Caco-2 (cell line): ENCODE data around the gene NAA80. TPM values are rescaled to one million over a fixed set of nuclear protein-coding genes. Genes with fewer than 3 reads are reported as not detected.
"Not testable (repeated sequence)": the region's sequence is repeated elsewhere in the genome, so short reads cannot be mapped to it uniquely, and the experiment has no call there.

ENCODE experiments used
- BruUV-seq: library from RNA; stranded (reverse); fragments of 400-500 nt; replicated peaks from 2 replicates; lab custom pipeline; 2021; lab: Mats Ljungman, UMichigan
- CTCF ChIA-PET: fragments of 300-600 bp; sonication (Branson Sonifier 250); formaldehyde crosslinking; loops from one replicate; lab custom pipeline; 2022; ENCODE audit warnings: antibody characterized with exemption; lab: Charles Lee
- POLR2A ChIA-PET: fragments of 300-600 bp; sonication (Branson Sonifier 250); formaldehyde crosslinking; loops from one replicate; lab custom pipeline; 2022; ENCODE audit warnings: antibody characterized with exemption; lab: Charles Lee
- DNase-seq, 2 experiments: peaks; one replicate each; pipeline versions ENCODE4 v3.0.0 to v3.0.0-alpha.2; 2020 to 2022
- H3K27me3 ChIP-seq: replicated peaks from 2 replicates; pipeline ENCODE4 v1.6.0; 2011; ENCODE audit warnings: low read length; ENCODE audit not compliant: control insufficient read depth, insufficient read depth
- H3K36me3 ChIP-seq: 2 replicates; pipeline ENCODE4 v1.5.1; 2011; ENCODE audit warnings: low read length; ENCODE audit not compliant: control insufficient read depth, insufficient read depth
- H3K4me1 ChIP-seq: fragments of 250-450 bp; sonication (Bioruptor Pico); 2 replicates; pipeline ENCODE4 v1.5.1; 2020; ENCODE audit warnings: mild to moderate bottlenecking
- H3K4me3 ChIP-seq: 2 replicates; pipeline ENCODE4 v1.5.1; 2011; ENCODE audit warnings: low read depth, mild to moderate bottlenecking, control low read depth, low read length
- H3K9me3 ChIP-seq: fragments of 250-450 bp; sonication (Bioruptor Pico); 2 replicates; pipeline ENCODE4 v1.5.1; 2020; ENCODE audit warnings: mild to moderate bottlenecking, moderate library complexity
- H3K27ac Mint-ChIP-seq: one replicate; pipeline ENCODE4 v1.8.0; 2022; ENCODE audit warnings: mixed read lengths; ENCODE audit not compliant: unreplicated experiment
- H3K27me3 Mint-ChIP-seq: one replicate; pipeline ENCODE4 v1.8.0; 2022; ENCODE audit warnings: mixed read lengths; ENCODE audit not compliant: insufficient read depth, unreplicated experiment
- H3K36me3 Mint-ChIP-seq: one replicate; pipeline ENCODE4 v1.8.0; 2022; ENCODE audit warnings: mild to moderate bottlenecking, mixed read lengths; ENCODE audit not compliant: insufficient read depth, unreplicated experiment
- H3K4me1 Mint-ChIP-seq: one replicate; pipeline ENCODE4 v1.8.0; 2022; ENCODE audit warnings: low read depth, mixed read lengths; ENCODE audit not compliant: unreplicated experiment
- H3K4me3 Mint-ChIP-seq: one replicate; pipeline ENCODE4 v1.8.0; 2022; ENCODE audit warnings: mild to moderate bottlenecking, moderate library complexity, mixed read lengths; ENCODE audit not compliant: unreplicated experiment
- H3K9me3 Mint-ChIP-seq: one replicate; pipeline ENCODE4 v1.8.0; 2022; ENCODE audit warnings: mixed read lengths; ENCODE audit not compliant: unreplicated experiment
- intact Hi-C: fragments of 100-400 bp; cut with micrococcal nuclease; formaldehyde crosslinking; loops from one replicate; pipeline ENCODE4 v1.10.0; 2022; ENCODE audit not compliant: unreplicated experiment
- total RNA-seq: library from RNA; stranded (reverse); gene quantifications from 2 replicates; pipeline ENCODE4 v1.2.3, GENCODE V29; 2022
- TF ChIP-seq, protein P1 (sequence below), 2 experiments: fragments of 200-600 bp in 1 of 2; IDR thresholded peaks; 1 replicate in 1 of 2; 2 replicates in 1 of 2; pipeline versions ENCODE4 v1.5.1 to v1.8.0; 2011 to 2022; ENCODE audit warnings: antibody characterized with exemption in 1 of 2, control low read depth in 1 of 2, inconsistent platforms in 1 of 2, low read depth in 1 of 2, low read length in 1 of 2, mild to moderate bottlenecking in 1 of 2, moderate library complexity in 1 of 2; ENCODE audit not compliant: insufficient read depth in 1 of 2, severe bottlenecking in 1 of 2, unreplicated experiment in 1 of 2

The NAA80 gene
- total RNA-seq, 1 experiment from 2014 or later = 8.2 TPM

DNA sequence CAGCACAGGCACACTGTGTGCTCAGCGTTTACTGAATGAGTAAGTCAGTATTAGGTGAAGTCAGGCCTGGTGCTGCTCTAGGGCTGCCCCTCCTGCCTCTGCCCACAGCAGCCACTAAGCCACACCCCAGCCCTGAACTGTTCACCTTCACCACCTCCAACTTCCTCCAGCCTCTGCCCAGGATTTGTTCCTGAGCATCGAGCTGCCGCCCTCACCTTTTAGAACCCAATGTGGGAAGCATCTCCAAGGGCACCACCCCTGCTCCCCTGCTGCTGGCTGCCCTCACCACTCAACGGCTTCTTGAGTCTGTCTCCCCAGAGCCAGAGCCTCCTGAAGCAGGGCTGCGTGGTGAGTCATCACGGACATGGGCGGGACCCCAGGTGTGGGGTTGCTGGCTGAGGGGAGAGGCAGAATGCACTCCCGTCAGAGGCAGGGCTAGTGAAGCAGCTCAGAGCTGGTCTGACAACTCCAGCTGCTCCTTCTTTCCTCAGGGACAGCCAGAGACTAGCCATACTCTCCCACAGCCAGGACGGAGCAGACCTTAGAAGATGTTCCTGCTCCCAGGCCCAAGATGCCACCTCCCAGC is 17.5 kb upstream of the NAA80 start:
- no peaks in the 10 kb centered on the region for H3K27me3 Mint-ChIP-seq
- CTCF ChIA-PET = no interaction called here
- H3K27ac Mint-ChIP-seq = peak overlapping the region; percentile 82

DNA sequence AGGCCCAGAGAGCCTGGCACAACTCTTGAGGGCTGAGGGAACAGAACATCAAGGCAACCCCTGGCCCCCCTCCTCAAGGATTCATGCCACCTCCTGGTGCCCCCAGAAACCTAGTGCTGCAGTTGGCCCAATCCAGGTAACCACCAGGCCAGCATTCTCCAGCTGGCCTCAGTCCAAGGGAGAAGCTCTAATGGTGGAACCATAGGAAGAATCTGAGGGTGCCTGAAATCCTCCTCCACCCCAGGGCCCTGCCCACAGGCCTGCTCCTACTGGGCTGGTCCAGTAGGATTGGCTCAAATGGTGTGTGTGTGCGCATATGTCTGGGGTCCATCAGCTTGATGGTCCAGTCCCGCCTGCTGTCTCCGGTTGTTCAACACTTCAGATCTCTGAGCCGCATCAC is 15.6 kb upstream of the NAA80 start:
- Mint-ChIP-seq H3K36me3 (peaks cover 45% of the 10 kb centered on the region), H3K4me3 (no peak overlapping the region), H3K4me1 (peaks cover 17% of the 10 kb centered on the region), H3K9me3 (no peaks in the 10 kb centered on the region), H3K27ac (peak overlapping the region; percentile 49), H3K27me3 (no peaks in the 10 kb centered on the region)
- Histone ChIP-seq H3K36me3 (peaks cover 4% of the 10 kb centered on the region), H3K9me3 (no peaks in the 10 kb centered on the region), H3K4me3 (no peak overlapping the region), H3K4me1 (peaks cover 15% of the 10 kb centered on the region), H3K27me3 (no peaks in the 10 kb centered on the region)
- ChIA-PET POLR2A (interaction anchor here (1.1 kb wide), 1 partner anchor 23 kb away, joined by 3 read pairs; no protein-coding TSS in a partner anchor), CTCF (interaction anchor here (0.7 kb wide), 2 partner anchors 12 to 50 kb away, joined by 4 to 6 read pairs; partner anchors contain the start of gene HYAL1)
- TF ChIP-seq, protein P1, sequence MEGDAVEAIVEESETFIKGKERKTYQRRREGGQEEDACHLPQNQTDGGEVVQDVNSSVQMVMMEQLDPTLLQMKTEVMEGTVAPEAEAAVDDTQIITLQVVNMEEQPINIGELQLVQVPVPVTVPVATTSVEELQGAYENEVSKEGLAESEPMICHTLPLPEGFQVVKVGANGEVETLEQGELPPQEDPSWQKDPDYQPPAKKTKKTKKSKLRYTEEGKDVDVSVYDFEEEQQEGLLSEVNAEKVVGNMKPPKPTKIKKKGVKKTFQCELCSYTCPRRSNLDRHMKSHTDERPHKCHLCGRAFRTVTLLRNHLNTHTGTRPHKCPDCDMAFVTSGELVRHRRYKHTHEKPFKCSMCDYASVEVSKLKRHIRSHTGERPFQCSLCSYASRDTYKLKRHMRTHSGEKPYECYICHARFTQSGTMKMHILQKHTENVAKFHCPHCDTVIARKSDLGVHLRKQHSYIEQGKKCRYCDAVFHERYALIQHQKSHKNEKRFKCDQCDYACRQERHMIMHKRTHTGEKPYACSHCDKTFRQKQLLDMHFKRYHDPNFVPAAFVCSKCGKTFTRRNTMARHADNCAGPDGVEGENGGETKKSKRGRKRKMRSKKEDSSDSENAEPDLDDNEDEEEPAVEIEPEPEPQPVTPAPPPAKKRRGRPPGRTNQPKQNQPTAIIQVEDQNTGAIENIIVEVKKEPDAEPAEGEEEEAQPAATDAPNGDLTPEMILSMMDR (IDR thresholded peaks at IDR 0.05; ENCODE audit: insufficient read depth in 1 of 2, low read depth in 1 of 2, low read length in 1 of 2, severe bottlenecking in 1 of 2, unreplicated experiment in 1 of 2) = no peak
- no TSS peak for BruUV-seq
- DNase-seq = no peak
- intact Hi-C loops = no loop called here

More for the DNA sequence above, 17.5 kb upstream of the NAA80 start:
- intact Hi-C loops = no loop called here
- TF ChIP-seq, protein P1 (IDR thresholded peaks at IDR 0.05; ENCODE audit: insufficient read depth in 1 of 2, low read depth in 1 of 2, low read length in 1 of 2, severe bottlenecking in 1 of 2, unreplicated experiment in 1 of 2) = no peak
- peak; percentile 66 to 80 for DNase-seq
- POLR2A ChIA-PET = interaction anchor here (1.0 kb wide), 1 partner anchor 21 kb away, joined by 4 read pairs; no protein-coding TSS in a partner anchor
- no peak overlapping the region for H3K4me3 ChIP-seq
- Mint-ChIP-seq H3K4me1 (peaks cover 17% of the 10 kb centered on the region), H3K36me3 (peaks cover 47% of the 10 kb centered on the region), H3K4me3 (peak overlapping the region; percentile 48), H3K9me3 (no peaks in the 10 kb centered on the region)
- peaks cover 17% of the 10 kb centered on the region for H3K4me1 ChIP-seq
- no peaks in the 10 kb centered on the region for H3K27me3 ChIP-seq
- no peaks in the 10 kb centered on the region for H3K9me3 ChIP-seq
- H3K36me3 ChIP-seq = peaks cover 4% of the 10 kb centered on the region
- BruUV-seq = no TSS peak

DNA sequence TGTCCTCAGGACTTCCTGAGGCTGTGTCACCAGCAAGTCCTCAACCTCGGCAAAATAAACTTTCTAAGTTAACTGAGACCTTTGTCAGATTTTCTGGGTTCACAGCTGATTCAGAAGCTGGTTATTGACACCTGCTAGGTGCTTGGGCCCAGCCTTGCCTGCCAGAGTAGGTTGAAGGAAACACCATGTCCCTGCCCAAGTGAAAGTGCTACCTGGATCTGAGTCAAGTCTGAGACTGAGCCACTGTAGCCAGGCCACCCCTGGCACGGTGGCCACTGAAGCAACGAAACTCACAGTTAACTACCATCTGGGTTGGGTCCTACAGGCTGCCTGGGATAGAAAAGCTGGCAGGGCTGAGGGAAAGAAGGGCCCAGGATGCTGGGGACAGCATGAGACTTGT is 15.1 kb upstream of the NAA80 start:
- Mint-ChIP-seq H3K4me1 (peaks cover 17% of the 10 kb centered on the region), H3K4me3 (no peak overlapping the region), H3K27ac (peak overlapping the region; percentile 23), H3K9me3 (no peaks in the 10 kb centered on the region), H3K36me3 (peaks cover 45% of the 10 kb centered on the region), H3K27me3 (no peaks in the 10 kb centered on the region)
- no peaks in the 10 kb centered on the region for H3K27me3 ChIP-seq
- no peak for DNase-seq
- intact Hi-C loops = no loop called here
- no peak overlapping the region for H3K4me3 ChIP-seq
- ChIA-PET POLR2A (interaction anchor here (1.1 kb wide), 1 partner anchor 23 kb away, joined by 3 read pairs; no protein-coding TSS in a partner anchor), CTCF (no interaction called here)
- no TSS peak for BruUV-seq
- peaks cover under 1% of the 10 kb centered on the region; the same call in 1 of the 2 replicates for H3K36me3 ChIP-seq
- H3K9me3 ChIP-seq = no peaks in the 10 kb centered on the region
- TF ChIP-seq, protein P1 (IDR thresholded peaks at IDR 0.05; ENCODE audit: insufficient read depth in 1 of 2, low read depth in 1 of 2, low read length in 1 of 2, severe bottlenecking in 1 of 2, unreplicated experiment in 1 of 2) = no peak
- peaks cover 17% of the 10 kb centered on the region for H3K4me1 ChIP-seq

DNA sequence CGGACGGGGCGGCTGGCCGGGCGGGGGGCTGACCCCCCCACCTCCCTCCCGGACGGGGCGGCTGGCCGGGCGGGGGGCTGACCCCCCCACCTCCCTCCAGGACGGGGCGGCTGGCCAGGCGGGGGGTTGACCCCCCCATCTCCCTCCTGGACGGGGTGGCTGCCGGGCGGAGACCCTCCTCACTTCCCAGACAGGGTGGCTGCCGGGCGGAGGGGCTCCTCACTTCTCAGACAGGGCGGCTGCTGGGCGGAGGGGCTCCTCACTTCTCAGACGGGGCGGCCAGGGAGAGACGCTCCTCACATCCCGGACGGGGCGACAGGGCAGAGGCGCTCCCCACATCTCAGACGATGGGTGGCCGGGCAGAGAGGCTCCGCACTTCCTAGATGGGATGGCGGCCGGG is 12.8 kb upstream of the NAA80 start:
- peaks cover 25% of the 10 kb centered on the region for H3K36me3 Mint-ChIP-seq
- H3K27me3 ChIP-seq, H3K4me3 ChIP-seq, H3K36me3 ChIP-seq, H3K27ac Mint-ChIP-seq, BruUV-seq, H3K9me3 Mint-ChIP-seq, intact Hi-C loops, CTCF ChIA-PET, DNase-seq, H3K4me3 Mint-ChIP-seq, POLR2A ChIA-PET, H3K27me3 Mint-ChIP-seq: not testable (repeated sequence)
- H3K9me3 ChIP-seq = peaks cover 17% of the 10 kb centered on the region
- peaks cover 16% of the 10 kb centered on the region for H3K4me1 ChIP-seq
- peaks cover 17% of the 10 kb centered on the region for H3K4me1 Mint-ChIP-seq
